Suprapubic skin (tissue), 4 donors: ENCODE measurements around the gene RNF223. TPM values are rescaled to one million over a fixed set of nuclear protein-coding genes. Genes with fewer than 3 reads are reported as not detected.

ENCODE experiments used
- DNase-seq, 2 donors: peaks; one replicate each; pipeline ENCODE4 v3.0.0-alpha.2; 2019; ENCODE audit warnings: low spot score in 2 of 2
- H3K27ac ChIP-seq: fragments of 200-600 bp; sonication (generic); one replicate; pipeline ENCODE4 v1.5.1; 2019
- H3K27me3 ChIP-seq: fragments of 200-600 bp; sonication (generic); one replicate; pipeline ENCODE4 v1.5.1; 2019
- H3K36me3 ChIP-seq: fragments of 200-600 bp; sonication (generic); one replicate; pipeline ENCODE4 v1.5.1; 2019
- H3K4me1 ChIP-seq: fragments of 200-600 bp; sonication (generic); one replicate; pipeline ENCODE4 v1.5.1; 2019
- H3K4me3 ChIP-seq: fragments of 200-600 bp; sonication (generic); one replicate; pipeline ENCODE4 v1.5.1; 2019; ENCODE audit warnings: mild to moderate bottlenecking
- H3K9me3 ChIP-seq: fragments of 200-600 bp; sonication (generic); one replicate; pipeline ENCODE4 v1.5.1; 2019
- EP300 ChIP-seq: sonication (generic); formaldehyde crosslinking; IDR thresholded peaks from one replicate; pipeline ENCODE4 v1.6.1; 2017; ENCODE audit warnings: antibody characterized with exemption
- POLR2A ChIP-seq, 2 donors: fragments of 450-650 bp; IDR thresholded peaks; one replicate each; pipeline ENCODE4 v1.6.1; 2017; ENCODE audit warnings: antibody characterized with exemption in 2 of 2, mild to moderate bottlenecking in 2 of 2, moderate library complexity in 2 of 2
- POLR2AphosphoS5 ChIP-seq, 3 donors: sonication (generic); formaldehyde crosslinking; IDR thresholded peaks; one replicate each; pipeline ENCODE4 v1.6.1; 2017; ENCODE audit warnings: antibody characterized with exemption in 3 of 3
- WGBS: methylation state at CpG from one replicate; pipeline ENCODE4 v1.1.5; 2018; 5-methylcytosine and 5-hydroxymethylcytosine counted together
- total RNA-seq, 4 donors: library from RNA; depleted of rRNA; stranded (reverse); fragments of >200 nt; gene quantifications; one replicate each; pipeline ENCODE4 v1.1.0, GENCODE V29; 2016
- TF ChIP-seq, protein P1 (sequence below), 2 donors: fragments of 200-600 bp in 1 of 2; fragments of 450-650 bp in 1 of 2; sonication (generic) in 1 of 2; IDR thresholded peaks; one replicate each; pipeline ENCODE4 v1.5.1; 2016 to 2019; ENCODE audit warnings: antibody characterized with exemption in 2 of 2, mild to moderate bottlenecking in 1 of 2, moderate library complexity in 1 of 2

Gene RNF223
- 1 to 10 TPM; 1.8 to 4.9 (median 4.8) TPM for total RNA-seq

DNA sequence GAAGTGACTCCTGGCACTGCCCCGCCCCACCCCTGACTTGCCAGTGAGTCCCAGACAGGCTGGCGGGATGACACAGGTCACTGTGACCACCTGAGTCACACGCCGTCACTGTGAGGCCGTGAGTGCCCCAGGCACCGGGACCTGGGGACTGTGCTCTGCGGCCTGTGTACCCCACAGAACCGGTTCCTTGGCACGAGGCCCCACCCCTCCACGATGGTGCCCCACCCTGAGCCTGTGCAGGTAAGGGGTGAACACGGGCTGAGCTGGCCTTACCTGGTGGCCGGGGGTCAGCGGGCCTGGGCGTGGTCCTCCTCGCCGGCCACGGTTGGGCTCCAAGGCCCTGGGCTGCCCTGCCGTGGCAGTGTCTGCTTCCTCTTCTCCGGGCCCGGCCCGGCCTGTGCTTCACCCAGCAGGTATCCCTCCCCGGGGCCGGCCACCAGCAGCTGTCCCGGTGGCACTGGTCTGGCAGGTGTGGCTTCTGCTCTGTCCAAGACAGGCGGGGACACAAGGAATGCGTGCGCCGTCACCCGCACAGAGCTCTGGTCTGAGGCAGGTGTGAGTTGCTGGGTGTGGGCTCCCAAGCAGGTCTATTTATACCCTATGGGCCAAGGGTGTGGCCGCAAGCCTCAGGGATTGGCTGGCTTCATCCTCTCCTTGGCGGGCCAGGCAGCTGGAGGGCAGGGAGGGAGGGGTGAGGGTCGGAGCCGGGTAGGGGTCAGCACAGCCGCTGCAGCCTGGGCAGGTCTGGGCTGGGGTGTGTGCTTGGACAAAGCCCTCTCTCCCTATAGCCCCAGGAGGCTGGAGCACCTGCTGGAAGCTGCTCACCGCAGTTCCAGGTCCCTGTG, at the start of gene RNF223:
Gene RNF223 (minus strand): TSS at position 564 of the 845 bp plus-strand sequence. CDS start 1,740 bp downstream, outside the sequence.
- H3K9me3 ChIP-seq, result no peaks in the 10 kb centered on the region
- no peak within 1 kb of the TSS for H3K4me3 ChIP-seq
- peaks cover 50% of the 10 kb centered on the region for H3K27me3 ChIP-seq
- TF ChIP-seq POLR2AphosphoS5 (IDR thresholded peaks at IDR 0.05) (no peak), EP300 (no peak), POLR2A (IDR thresholded peaks at IDR 0.05) (no peak)
- TF ChIP-seq, protein P1, sequence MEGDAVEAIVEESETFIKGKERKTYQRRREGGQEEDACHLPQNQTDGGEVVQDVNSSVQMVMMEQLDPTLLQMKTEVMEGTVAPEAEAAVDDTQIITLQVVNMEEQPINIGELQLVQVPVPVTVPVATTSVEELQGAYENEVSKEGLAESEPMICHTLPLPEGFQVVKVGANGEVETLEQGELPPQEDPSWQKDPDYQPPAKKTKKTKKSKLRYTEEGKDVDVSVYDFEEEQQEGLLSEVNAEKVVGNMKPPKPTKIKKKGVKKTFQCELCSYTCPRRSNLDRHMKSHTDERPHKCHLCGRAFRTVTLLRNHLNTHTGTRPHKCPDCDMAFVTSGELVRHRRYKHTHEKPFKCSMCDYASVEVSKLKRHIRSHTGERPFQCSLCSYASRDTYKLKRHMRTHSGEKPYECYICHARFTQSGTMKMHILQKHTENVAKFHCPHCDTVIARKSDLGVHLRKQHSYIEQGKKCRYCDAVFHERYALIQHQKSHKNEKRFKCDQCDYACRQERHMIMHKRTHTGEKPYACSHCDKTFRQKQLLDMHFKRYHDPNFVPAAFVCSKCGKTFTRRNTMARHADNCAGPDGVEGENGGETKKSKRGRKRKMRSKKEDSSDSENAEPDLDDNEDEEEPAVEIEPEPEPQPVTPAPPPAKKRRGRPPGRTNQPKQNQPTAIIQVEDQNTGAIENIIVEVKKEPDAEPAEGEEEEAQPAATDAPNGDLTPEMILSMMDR (IDR thresholded peaks at IDR 0.05), result no peak
- H3K27ac ChIP-seq, result no peak within 1 kb of the TSS
- peaks cover 28% of the 10 kb centered on the region for H3K4me1 ChIP-seq
- DNase-seq, result no peak
- WGBS, result no CpG with 5 or more reads among the region's 35 CpGs
- no peaks in the 10 kb centered on the region for H3K36me3 ChIP-seq

DNA sequence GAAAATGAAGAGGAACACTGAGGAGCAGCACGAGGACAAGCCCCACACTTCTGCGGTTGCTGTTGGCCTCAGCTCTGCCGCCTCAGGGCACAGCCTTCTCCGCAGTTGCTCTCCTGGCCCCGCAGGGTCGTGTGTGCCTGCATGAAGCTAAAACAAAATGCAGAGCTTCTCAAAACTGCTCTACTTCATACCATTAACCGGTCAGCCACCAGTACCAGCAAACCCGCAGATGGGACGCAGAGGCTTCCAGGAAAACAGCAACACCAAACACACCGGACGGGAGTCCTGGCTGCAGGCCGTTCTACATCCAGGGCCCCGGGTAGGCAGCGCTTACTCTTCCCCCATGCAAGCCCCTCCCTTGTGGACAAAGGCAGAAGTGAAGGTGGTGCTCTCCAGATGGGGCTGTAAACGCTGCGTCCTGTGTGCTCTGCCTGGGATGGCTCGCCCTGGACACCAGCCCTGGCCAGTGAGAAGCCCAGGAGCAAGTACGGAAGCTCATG, 48.9 kb upstream of the RNF223 start:
- DNase-seq, result no peak
- Histone ChIP-seq H3K27me3 (peaks cover 13% of the 10 kb centered on the region), H3K4me3 (no peak overlapping the region), H3K36me3 (no peaks in the 10 kb centered on the region), H3K4me1 (peaks cover 15% of the 10 kb centered on the region), H3K27ac (no peak overlapping the region), H3K9me3 (no peaks in the 10 kb centered on the region)
- TF ChIP-seq POLR2AphosphoS5 (IDR thresholded peaks at IDR 0.05) (no peak), EP300 (no peak), POLR2A (IDR thresholded peaks at IDR 0.05) (no peak)
- TF ChIP-seq, protein P1 (IDR thresholded peaks at IDR 0.05), result no peak
- WGBS, result 49% methylated on average over 17 of the region's 18 CpGs

DNA sequence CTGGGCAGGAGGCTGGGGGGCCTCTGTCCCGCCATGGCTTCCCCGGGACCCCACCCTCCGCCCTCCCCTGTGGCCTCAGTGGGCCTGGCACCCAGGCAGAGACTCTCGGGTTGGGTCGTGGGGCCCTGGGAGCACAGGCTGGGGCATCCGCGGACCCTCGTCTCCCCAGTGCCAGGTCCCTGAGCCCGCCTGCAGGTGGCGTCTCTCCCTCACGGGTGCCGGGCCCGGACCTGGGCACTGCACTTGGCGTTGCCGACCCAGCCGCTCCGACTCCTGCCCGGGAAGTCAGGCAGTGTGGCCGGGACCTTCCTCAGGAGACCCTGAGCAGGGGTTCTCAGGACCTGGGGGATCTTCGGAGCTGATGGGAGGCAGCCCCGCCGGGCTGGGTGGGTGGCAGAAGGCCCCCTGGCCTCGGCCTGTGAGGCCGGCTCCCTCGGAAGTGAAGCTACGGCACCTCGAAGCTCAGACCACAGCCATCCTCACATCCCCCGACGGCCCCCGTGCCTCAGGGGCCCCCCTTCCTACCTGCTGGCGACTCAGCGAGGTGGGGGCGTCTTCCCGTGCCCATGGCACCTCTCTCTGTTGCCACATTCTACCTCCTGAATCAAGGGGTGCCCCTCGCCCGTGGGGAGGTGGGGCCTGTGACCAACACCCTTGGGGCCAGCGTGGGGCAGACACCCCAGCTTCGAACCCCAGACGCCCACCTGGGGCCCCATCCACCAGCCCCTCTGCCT, 48.1 kb upstream of the RNF223 start:
- H3K36me3 ChIP-seq, result no peaks in the 10 kb centered on the region
- peaks cover 15% of the 10 kb centered on the region for H3K27me3 ChIP-seq
- H3K4me3 ChIP-seq, result peak overlapping the region; percentile 32
- no peak for TF ChIP-seq POLR2A (IDR thresholded peaks at IDR 0.05)
- TF ChIP-seq, protein P1 (IDR thresholded peaks at IDR 0.05), result peak; percentile 64 to 90
- 0% methylated on average over 3 of the region's 39 CpGs for WGBS
- no peak overlapping the region for H3K27ac ChIP-seq
- peak in 1 of 2 donors; percentile 93 for DNase-seq
- H3K9me3 ChIP-seq, result no peaks in the 10 kb centered on the region
- peaks cover 15% of the 10 kb centered on the region for H3K4me1 ChIP-seq

DNA sequence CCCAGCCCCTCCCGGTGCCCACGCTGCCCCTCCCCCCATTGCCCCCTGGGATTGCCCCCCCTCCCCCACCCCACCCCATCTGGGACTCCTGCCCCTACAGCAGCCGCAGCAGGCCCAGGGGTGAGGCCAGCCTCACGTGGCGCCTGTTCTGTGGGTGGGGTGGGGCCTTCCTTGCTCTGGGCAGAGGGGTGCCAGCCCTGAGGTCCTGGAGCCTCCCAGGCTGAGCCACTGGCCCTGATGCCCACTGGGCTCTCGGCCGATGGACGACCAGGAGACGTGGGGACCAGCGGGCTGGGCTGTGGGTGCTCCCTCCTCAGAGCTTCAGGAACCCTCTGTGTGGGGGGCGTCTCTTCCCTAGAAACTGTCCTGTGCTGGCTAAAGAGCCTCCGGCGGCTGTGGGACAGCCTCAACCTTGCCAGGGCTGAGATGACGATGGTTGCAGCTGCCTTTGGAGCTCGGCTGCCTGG, 47.5 kb upstream of the RNF223 start:
- peak in 1 of 2 donors; percentile 64 for DNase-seq
- peaks cover 15% of the 10 kb centered on the region for H3K27me3 ChIP-seq
- WGBS, result no CpG with 5 or more reads among the region's 15 CpGs
- no peak overlapping the region for H3K27ac ChIP-seq
- H3K36me3 ChIP-seq, result no peaks in the 10 kb centered on the region
- H3K9me3 ChIP-seq, result no peaks in the 10 kb centered on the region
- no peak overlapping the region for H3K4me3 ChIP-seq
- TF ChIP-seq POLR2AphosphoS5 (IDR thresholded peaks at IDR 0.05), result no peak
- H3K4me1 ChIP-seq, result peaks cover 18% of the 10 kb centered on the region

DNA sequence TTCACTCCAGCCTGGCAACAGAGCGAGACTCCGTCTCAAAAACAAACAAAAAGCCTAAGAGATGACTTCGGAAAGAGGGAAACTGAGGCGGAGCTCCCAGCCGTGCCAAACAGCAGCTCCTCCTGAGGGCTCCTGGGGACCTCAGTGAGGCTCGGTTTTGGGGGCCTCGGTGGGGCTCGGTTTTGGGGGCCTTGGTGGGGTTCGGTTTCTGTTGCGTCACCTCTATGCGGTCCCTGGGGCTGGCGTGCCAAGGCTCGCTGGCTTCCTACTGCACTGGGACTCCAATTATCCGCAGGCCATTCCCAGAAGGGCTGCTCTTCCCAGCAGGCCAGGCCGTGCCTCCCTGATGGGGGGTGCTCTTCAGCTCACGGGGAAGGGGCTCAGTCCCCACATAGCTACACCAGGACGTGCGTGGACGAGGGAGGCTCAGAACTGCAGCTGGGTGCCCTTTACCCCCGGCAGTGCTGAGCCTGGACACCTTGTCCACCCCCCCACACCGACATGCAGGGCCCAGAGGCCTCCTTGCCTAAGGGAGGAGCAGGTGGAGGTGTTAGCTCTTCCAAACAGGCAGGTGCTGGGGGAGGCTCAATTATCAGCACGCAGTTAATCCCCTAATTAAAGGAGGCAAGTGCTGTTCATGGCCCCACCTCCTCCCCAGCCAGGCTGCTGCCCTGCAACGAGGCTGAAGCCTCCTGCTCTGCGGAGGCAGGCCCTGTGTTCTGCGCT, 46.9 kb upstream of the RNF223 start:
- peaks cover 15% of the 10 kb centered on the region for H3K27me3 ChIP-seq
- peak in 1 of 2 donors; percentile 48 for DNase-seq
- no peaks in the 10 kb centered on the region for H3K9me3 ChIP-seq
- TF ChIP-seq, protein P1 (IDR thresholded peaks at IDR 0.05), result no peak
- TF ChIP-seq POLR2AphosphoS5 (IDR thresholded peaks at IDR 0.05) (no peak), EP300 (no peak), POLR2A (IDR thresholded peaks at IDR 0.05) (no peak)
- H3K36me3 ChIP-seq, result no peaks in the 10 kb centered on the region
- H3K27ac ChIP-seq, result no peak overlapping the region
- 72% methylated on average over 12 of the region's 25 CpGs for WGBS
- no peak overlapping the region for H3K4me3 ChIP-seq
- peaks cover 22% of the 10 kb centered on the region for H3K4me1 ChIP-seq
